GM08714 (cell line): Measurements from ENCODE around the gene PHF23.

Experiments
- H3K4me3 ChIP-seq: fragments of 200-500 bp; sonication (Bioruptor generic); 2 replicates; pipeline ENCODE4 v1.5.1; 2014; ENCODE audit warnings: mild to moderate bottlenecking, low read length, inconsistent platforms
- ZNF274 ChIP-seq: IDR thresholded peaks from 2 replicates; pipeline ENCODE4 v1.6.1; 2012; ENCODE audit warnings: mild to moderate bottlenecking, low read depth, low read length

The PHF23 gene

GRCh38 chr17:7239091-7240027 lies at the start of gene PHF23:
PHF23 (minus strand) TSS chr17:7239457; CDS start chr17:7239279, 178 bp downstream.
- H3K4me3 ChIP-seq, result peak within 1 kb of the TSS; percentile 97
- TF ChIP-seq ZNF274, result no peak

DNA sequence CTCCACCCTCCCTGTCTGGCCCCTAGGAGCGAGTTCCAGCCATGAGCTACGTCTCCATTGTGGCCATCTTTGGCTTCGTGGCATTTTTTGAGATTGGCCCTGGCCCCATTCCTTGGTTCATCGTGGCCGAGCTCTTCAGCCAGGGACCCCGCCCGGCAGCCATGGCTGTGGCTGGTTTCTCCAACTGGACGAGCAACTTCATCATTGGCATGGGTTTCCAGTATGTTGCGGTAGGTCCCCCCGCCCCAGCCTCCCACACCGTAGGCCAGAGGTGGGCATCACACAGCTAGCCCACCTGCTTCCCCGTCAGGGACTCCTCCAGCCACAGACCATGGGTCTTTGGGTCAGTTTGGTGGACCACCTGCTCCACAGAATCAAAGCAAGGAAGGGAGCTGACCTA lies 46.4 kb upstream of the PHF23 start:
- TF ChIP-seq ZNF274, result no peak
- H3K4me3 ChIP-seq, result no peak overlapping the region

GRCh38 chr17:7284911-7285310 lies 45.7 kb upstream of the PHF23 start:
- TF ChIP-seq ZNF274, result no peak
- H3K4me3 ChIP-seq, result no peak overlapping the region

GRCh38 chr17:7283471-7284216 lies 44.4 kb upstream of the PHF23 start:
- no peak for TF ChIP-seq ZNF274
- H3K4me3 ChIP-seq, result no peak overlapping the region

DNA sequence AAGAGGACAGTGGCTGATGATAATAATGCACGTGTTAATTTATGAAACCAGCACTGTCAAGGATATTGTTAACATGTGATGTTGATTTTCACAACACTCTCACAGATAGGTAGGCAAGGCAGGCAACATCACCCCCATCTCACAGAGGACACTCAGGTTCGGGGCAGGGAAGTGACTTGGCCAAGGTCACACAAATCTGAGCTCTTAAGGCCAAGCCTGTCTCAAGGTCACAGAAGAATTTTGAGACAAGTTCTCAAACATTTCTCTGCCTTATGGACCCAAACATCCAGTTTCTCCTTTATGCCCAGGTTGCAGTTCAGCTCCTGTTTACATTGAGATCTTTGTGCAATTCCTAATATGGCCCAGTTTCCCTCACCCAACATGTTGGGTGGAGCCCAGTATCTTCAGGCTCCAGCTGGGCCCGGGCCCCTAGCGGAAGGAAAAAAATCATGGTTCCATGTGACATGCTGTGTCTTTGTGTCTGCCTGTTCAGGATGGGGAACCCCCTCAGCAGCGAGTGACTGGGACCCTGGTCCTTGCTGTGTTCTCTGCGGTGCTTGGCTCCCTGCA lies 43.6 kb upstream of the PHF23 start:
- no peak for TF ChIP-seq ZNF274
- H3K4me3 ChIP-seq, result no peak overlapping the region

DNA sequence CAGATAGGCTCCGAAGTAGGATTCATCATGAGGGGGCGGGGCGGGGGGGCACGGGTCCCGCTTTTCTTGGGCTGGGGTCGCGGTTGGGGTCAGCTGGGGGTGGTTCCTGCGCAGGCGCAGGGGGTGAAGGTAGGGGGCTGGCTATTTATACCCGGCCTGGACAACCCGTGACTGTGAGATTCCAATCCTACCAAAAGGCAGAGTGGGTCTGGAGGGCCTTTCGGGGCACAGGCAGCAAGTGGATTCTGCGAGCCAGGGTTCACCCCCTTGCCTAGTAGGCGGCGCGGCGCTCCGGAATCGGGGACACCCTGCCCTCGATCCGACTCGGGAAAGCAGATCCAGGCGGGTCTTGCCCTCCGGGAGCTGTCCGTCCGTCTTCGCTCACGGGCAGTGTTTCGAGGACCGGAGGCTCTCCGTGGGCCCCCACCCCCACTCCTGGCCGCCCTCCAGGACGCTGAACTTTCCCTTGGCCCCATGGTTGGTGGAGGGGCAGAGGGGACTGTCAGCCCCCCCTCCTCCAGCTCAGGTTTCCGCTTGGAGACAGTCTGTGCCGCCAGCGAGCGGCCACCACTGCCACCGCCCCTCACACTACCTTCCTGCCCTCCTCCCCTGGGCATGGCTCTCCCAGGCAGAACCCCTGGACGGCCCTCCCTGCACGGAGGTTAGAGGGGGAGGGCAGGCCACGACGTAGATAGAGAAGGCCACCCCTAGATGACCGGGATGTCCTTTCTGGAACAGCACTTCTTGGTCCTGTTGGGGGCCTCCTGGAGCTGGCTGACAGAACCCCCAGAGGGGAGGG lies 42.9 kb upstream of the PHF23 start:
- peak overlapping the region; percentile 43; the same call in 1 of the 2 replicates for H3K4me3 ChIP-seq
- TF ChIP-seq ZNF274, result no peak

DNA sequence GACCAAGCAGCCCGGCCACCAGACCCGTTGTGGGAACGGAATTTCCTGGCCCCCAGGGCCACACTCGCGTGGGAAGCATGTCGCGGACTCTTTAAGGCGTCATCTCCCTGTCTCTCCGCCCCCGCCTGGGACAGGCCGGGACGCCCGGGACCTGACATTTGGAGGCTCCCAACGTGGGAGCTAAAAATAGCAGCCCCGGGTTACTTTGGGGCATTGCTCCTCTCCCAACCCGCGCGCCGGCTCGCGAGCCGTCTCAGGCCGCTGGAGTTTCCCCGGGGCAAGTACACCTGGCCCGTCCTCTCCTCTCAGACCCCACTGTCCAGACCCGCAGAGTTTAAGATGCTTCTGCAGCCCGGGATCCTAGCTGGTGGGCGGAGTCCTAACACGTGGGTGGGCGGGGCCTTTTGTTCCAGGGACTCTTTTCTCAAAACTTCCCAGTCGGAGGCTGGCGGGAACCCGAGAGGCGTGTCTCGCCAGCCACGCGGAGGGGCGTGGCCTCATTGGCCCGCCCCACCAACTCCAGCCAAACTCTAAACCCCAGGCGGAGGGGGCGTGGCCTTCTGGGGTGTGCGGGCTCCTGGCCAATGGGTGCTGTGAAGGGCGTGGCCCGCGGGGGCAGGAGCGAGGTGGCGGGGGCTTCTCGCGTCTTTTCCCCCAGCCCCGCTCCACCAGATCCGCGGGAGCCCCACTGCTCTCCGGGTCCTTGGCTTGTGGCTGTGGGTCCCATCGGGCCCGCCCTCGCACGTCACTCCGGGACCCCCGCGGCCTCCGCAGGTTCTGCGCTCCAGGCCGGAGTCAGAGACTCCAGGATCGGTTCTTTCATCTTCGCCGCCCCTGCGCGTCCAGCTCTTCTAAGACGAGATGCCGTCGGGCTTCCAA lies 42.1 kb upstream of the PHF23 start, which contains the start of gene SLC2A4:
TSS of gene SLC2A4 (plus strand) at position 645 of the 879 bp plus-strand sequence. CDS start at position 862, 217 bp downstream.
- no peak for TF ChIP-seq ZNF274
- H3K4me3 ChIP-seq, result peak within 1 kb of the TSS; percentile 43; the same call in 1 of the 2 replicates

- H3K4me3 ChIP-seq, result peak overlapping the region; percentile 26; the same call in 1 of the 2 replicates
- no peak for TF ChIP-seq ZNF274
These were observed 41.3 kb upstream of the PHF23 start for GRCh38 chr17:7280519-7281073.

DNA sequence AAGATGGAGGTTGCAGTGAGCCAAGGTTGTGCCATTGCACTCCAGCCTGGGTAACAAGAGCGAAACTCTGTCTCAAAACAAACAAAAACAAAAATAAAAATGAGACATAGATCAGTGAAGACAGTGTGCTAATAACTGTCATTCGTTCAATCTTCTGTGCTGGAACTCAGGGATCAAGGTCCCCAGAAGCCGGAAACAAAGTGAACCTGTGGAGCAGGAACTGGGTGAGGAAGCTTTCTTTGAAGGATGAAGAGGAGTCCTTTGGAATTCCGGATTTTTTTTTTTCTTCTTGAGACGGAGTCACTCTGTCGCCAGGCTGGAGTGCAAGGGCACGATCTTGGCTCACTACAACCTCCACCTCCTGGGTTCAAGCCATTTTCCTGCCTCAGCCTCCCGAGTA lies 40.2 kb upstream of the PHF23 start:
- H3K4me3 ChIP-seq, result no peak overlapping the region

DNA sequence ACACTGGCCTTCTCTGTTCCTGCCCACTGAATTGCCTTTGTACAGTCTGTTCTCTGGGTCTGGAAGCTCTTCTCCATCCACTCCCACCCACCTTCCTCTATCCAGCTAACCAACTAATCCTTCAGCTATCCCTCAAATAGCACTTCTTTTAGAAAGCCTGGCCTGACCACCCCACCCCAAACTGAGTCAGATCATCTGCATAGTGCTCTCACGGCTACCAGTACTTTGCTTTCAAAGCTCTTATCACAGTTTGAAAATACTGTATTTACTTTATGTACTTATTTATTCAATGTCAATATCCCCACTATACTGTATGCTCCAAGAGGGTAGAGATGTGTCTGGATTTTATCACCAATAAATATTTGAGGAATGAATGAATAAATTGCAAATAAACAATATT lies 27.5 kb upstream of the PHF23 start:
- TF ChIP-seq ZNF274, result no peak
- H3K4me3 ChIP-seq, result no peak overlapping the region

More for the DNA sequence above, 40.2 kb upstream of the PHF23 start:
- no peak for TF ChIP-seq ZNF274

DNA sequence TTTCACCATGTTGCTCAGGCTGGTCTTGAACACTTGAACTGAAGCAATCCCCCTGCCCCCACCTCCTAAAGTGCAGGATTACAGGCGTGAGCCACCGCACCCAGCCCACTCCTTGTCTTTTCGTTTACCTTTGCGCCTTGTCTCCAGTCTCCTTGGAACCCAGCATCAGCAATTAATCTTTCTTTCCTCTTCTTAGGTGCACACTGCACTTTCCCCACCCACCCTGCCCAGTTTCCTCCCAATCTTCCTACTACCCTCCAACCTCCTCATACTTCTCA lies 24.5 kb upstream of the PHF23 start:
- TF ChIP-seq ZNF274, result no peak
- H3K4me3 ChIP-seq, result no peak overlapping the region

DNA sequence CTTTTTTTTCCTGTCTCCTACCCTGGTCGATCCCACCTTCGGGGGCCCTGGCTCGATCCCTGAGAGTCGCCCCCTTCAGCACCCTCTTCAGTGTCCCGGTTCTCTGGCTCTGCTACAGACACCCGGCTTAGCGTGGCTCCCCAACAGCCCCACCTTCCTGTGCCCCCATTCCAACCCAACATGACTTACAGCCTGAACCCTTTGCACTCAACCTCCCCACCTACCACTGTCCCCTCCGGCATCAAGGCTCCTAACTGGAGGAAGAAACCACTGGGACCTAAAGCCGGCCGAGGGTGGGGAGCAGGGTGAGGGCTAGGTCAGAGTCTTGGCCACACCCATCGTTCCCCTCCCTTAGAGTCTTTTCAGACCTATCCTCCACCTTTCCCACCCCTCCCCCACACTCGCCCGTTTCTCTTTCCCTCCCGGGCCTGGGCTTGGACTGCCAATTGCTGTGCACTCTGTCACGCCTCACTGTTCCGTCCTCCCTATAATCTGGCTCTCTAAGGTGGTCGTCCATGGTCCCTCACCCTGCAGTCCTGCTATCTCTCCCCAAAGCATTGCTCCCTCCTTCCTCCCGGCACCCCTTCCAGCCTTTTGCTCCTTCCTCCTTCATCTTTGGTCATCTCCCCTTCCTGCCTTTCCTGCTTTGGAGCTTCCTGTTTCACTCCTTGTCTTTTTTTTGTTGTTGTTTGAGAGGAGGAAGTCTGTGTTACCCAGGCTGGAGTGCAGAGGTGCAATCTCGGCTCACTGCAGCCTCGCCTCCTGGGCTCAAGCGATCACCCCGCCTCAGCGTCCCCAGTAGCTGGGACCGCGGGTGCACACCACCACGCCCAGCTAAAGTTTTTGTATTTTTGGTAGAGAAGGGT lies 23.9 kb upstream of the PHF23 start:
- no peak for TF ChIP-seq ZNF274
- no peak overlapping the region for H3K4me3 ChIP-seq
